MV-4-11 (cell line): ENCODE data around the gene CACNB3.
"Not testable (repeated sequence)": the region's sequence is repeated elsewhere in the genome, so short reads cannot be mapped to it uniquely, and the experiment has no call there.

Experiments used
- DNase-seq: peaks from one replicate; lab custom pipeline; 2025; lab: John Stamatoyannopoulos, UW

The CACNB3 gene

GRCh38 chr12:48818831-48819590 lies 715 bp downstream of the CACNB3 start:
- DNase-seq: no peak

GRCh38 chr12:48819986-48820725 lies 1.9 kb downstream of the CACNB3 start:
- no peak for DNase-seq

- no peak for DNase-seq
Observed at GRCh38 chr12:48822139-48822538, 3.8 kb downstream of the CACNB3 start.

DNA sequence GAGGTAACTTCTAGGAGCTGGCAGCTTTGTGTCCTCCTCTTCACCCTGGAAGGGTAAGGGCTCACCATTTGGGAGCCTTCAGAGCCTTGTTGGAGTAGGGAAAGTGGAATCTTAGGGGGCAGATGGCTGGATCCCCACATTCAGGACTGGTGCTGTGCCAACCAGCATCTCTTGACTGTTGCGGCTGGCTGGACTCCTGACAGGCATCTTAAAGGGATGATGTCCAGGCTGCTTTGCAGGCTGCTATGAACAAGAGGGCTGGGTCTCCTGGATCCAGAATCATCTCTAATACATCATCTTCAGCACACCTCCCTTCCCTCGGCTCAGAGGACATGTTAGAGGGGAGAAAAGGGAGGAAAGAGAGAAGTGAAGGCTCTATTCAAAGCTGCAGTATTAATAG lies 4.4 kb downstream of the CACNB3 start:
- no peak for DNase-seq

GRCh38 chr12:48823281-48823680 lies 5.0 kb downstream of the CACNB3 start:
- DNase-seq: no peak

DNA sequence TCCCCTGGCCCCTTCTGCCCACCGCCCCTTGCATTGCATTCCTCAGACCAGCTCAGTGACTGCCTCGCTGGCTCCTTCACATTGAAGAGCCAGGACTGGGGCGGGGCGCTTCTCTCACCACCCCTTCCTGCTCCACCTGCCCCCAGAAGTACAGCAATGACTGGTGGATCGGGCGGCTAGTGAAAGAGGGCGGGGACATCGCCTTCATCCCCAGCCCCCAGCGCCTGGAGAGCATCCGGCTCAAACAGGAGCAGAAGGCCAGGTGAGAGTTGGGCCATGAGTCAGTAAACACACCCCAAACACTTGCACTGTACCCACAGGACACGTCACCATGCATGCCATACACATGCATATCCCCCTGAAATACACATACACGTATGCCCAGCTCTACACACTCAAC lies 5.8 kb downstream of the CACNB3 start:
- DNase-seq: no peak

GRCh38 chr12:48824905-48825304 lies 6.6 kb downstream of the CACNB3 start:
- no peak for DNase-seq

- no peak for DNase-seq
Observed at GRCh38 chr12:48826209-48826855, 8.0 kb downstream of the CACNB3 start.

DNA sequence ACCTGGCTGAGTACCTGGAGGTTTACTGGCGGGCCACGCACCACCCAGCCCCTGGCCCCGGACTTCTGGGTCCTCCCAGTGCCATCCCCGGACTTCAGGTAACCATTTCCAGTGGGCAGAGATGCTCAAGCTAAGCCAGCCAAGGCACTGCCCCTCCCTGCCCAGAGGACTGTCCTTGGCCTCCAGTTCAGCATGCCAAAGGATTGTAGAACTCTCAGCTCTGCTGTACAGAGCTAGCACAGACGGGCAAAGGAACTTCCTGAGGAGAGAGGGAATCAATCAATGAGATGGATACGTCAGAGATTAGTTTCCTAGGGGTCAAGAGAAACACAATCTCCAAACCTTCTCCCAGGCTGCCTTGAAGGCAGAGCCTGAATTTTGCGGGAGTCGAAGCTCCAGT lies 8.7 kb downstream of the CACNB3 start:
- no peak for DNase-seq

DNA sequence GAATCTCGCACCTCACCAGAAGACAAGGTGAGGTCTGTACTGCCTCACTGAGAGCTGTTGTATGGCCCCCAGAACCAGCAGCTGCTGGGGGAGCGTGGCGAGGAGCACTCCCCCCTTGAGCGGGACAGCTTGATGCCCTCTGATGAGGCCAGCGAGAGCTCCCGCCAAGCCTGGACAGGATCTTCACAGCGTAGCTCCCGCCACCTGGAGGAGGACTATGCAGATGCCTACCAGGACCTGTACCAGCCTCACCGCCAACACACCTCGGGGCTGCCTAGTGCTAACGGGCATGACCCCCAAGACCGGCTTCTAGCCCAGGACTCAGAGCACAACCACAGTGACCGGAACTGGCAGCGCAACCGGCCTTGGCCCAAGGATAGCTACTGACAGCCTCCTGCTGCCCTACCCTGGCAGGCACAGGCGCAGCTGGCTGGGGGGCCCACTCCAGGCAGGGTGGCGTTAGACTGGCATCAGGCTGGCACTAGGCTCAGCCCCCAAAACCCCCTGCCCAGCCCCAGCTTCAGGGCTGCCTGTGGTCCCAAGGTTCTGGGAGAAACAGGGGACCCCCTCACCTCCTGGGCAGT lies 9.3 kb downstream of the CACNB3 start:
- no peak for DNase-seq

DNA sequence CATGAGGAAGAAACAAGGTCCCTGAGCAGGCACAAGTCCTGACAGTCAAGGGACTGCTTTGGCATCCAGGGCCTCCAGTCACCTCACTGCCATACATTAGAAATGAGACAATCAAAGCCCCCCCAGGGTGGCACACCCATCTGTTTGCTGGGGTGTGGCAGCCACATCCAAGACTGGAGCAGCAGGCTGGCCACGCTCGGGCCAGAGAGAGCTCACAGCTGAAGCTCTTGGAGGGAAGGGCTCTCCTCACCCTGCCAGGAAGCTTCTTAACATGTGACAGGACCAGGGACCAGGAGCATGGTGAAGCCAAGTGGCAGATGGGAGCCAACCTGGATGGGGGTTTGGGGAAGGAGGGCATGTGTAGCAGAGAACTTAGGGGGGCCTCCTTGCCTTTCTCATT lies 10.0 kb downstream of the CACNB3 start:
- DNase-seq: no peak

DNA sequence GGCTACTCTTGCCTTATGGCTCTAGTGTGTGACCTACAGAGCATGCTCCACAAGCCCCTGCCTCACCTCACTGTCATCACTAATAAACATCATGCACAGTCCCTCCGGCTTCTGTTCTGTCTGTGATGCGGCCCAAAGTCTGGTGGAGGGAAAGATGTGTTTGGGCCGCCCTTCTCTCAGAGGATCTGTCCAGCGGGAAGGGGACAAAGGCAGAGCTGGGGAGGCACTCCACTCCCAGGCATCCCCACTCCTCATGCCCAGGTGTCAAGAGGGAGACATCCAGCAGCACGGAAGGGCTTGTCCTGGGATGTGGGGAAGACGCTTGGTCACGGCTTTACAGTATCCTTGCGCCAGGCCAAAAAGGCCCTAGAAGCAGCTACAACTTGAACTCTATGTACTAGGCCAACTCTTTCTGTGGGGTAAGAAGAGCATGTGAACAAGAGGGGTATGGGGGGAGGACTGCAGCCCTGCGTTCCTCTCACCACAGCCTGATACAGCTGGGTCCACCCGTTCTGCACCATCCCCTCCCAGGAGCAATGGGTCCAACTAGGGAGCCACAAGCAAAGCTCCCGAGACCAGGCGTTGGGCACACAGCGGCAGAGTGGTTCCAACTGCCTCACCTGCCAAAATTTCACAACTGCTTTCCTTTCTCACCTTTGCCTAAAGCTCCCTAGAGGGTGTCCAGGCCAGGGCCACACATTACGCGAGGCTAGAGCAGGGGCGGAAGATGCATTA lies 10.7 kb downstream of the CACNB3 start:
- no peak for DNase-seq

GRCh38 chr12:48831257-48831656 lies 13.0 kb downstream of the CACNB3 start:
- DNase-seq: no peak

- no peak for DNase-seq
Observed at GRCh38 chr12:48832321-48833060, 14.2 kb downstream of the CACNB3 start.

DNA sequence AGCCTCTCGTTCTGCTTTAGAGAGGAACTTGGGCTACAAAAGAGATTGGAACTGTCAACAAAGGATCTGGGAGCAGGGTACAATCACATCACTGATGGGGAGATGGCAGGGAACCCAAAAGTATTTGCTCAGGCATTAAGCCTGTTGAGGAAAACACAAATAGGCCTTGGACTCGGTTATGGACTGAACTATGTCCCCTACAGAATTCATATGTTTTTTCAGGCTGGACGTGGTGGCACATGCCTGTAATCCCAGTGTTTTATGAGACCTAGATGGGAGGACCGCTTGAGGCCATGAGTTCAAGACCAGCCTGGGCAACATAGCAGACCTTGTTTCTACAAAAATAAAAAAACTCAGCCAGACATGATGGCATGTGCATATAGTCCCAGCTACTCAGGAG lies 19.8 kb downstream of the CACNB3 start:
- DNase-seq: no peak

DNA sequence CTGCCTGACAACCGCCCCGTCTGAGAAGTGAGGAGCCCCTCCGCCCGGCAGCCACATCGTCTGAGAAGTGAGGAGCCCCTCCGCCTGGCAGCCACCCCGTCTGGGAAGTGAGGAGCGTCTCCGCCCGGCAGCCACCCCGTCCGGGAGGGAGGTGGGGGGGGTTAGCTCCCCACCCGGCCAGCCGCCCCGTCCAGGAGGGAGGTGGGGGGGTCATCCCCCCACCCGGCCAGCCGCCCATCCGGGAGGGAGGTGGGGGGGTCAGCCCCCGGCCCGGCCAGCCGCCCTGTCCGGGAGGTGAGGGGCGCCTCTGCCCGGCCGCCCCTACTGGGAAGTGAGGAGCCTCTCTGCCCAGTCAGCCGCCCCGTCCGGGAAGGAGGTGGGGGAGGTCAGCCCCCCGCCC lies 23.7 kb downstream of the CACNB3 start:
- not testable (repeated sequence) for DNase-seq

DNA sequence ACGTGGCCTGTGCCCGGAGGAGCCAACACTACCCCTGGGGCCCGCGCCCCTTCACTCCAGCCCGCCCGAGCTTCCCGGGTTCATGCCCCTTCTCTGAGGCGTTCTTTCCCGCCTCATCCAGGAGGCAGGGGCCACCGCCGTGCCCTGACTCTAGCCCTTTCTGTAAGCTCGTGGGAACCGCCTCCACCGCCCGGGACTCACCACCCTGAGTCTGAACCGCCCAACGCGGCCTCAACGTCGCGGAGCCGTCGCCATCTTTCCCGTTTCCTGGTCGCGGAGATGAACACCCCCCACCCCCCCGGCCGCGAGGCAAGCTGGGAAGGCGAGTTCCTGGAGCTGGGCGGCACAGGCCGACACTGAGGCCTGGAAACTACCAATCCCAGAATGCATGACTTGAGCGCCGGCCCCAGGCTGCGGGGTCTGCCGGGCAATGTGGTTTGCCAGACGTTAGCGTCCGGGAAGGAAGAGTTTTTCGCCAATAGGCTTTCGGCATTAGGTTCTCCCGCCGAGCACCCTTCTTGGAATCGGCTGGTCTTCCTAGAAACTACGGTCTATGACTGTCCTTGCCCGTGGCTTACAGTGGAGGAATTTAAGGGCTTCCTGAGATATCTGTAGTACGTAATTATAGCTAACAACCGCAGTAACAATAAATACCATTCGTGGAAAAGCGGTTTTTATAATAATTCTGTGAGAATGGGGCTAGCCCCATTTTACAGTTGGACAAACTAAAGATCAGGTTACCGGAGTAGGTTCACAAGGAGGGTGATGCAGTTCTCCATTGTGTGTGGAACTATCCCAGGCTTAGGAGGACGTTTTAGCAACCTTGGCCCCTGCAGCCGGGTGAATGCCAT lies 33.8 kb downstream of the CACNB3 start, which contains the start of gene DDX23:
Gene DDX23 (minus strand): TSS at position 281 of the 851 bp plus-strand sequence. CDS start 6,381 bp downstream, outside the sequence.
- DNase-seq: peak; percentile 98

DNA sequence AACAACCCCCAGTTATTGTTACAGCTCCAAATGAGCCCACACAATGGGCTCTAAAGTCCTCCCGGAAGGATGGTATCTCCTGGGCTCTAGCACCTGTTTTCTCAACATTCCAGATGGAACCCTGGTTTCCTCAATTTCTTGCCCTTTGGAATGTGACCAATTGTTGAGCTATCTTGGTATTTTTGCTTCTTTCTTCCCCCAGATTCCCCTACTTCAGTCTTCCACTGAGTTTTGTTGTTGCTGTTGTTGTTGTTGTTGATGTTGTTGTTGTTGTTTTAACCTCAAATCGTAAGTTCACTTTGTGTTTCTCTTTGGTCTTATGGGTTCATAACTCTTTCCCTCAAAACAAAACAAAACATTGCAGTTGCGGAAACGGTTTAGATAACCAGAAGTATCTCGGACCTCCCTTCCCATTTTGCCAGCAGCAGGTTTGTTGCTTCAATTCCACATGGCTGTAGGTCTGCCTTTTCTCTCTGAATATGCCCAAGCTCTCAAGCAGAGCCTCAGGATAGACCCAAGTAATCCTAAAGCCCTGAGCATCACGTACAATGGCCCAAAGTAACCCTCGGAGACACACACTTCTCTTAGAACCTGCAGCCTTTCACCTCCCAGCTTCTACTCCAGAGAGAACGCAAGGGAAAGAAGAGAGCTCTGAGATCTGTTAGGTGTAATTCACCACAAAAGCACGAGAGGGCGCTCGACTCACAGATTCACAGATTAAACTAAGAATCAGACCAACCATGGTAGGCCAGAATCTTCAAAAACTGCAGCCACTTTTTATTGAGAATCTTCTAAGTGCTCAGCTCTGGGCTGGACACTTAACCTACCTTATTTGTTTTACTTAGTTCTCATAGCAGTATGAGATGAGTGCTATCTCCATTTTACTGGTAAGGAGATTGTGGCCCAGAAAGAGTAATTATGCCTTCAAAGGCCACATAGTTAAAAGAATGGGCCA lies 34.7 kb downstream of the CACNB3 start:
- DNase-seq: peak; percentile 88

- no peak for DNase-seq
Observed at GRCh38 chr12:48854488-48854887, 36.2 kb downstream of the CACNB3 start.
